Measurements from ENCODE around the gene SLC32A1. TPM values are rescaled to one million over a fixed set of nuclear protein-coding genes. Genes with fewer than 3 reads are reported as not detected.

SLC32A1 gene
- under 0.01 TPM in 1 of 2 replicates, not detected in the other for total RNA-seq

GRCh38 chr20:38723848-38724625 is at the start of gene SLC32A1:
TSS of gene SLC32A1 (plus strand) at chr20:38724486. CDS start at chr20:38724725, 239 bp downstream.

GRCh38 chr20:38748097-38748860 is 24.0 kb downstream of the SLC32A1 start, which contains the start of gene ACTR5:
TSS of gene ACTR5 (plus strand) at chr20:38748460. CDS start at chr20:38748479, 19 bp downstream.

Other genes with a start within 250 kb of the SLC32A1 start
- gene ADIG, start 143.3 kb upstream of the SLC32A1 start, total RNA-seq = not detected in 2 replicates
- gene ARHGAP40, start 122.7 kb upstream of the SLC32A1 start, total RNA-seq = not detected in 2 replicates
- gene ACTR5, start 24.0 kb downstream of the SLC32A1 start, total RNA-seq = 5.9 and 7.5 TPM in 2 replicates
- gene PPP1R16B, start 81.2 kb downstream of the SLC32A1 start, total RNA-seq = 0.58 and 2.0 TPM in 2 replicates
- 3.7 and 32.2 TPM in 2 replicates for gene FAM83D, start 201.9 kb downstream of the SLC32A1 start, total RNA-seq
- gene DHX35, start 237.9 kb downstream of the SLC32A1 start, total RNA-seq = 8.6 and 10.7 TPM in 2 replicates